Gastroesophageal sphincter (tissue), 3 donors: Measurements from ENCODE around the gene FBLN1.

Experiments
- CTCF ChIP-seq, 4 experiments: fragments of 200-600 bp in 2 of 4; fragments of 450-650 bp in 2 of 4; sonication (generic) in 1 of 4; IDR thresholded peaks; one replicate each; pipeline ENCODE4 v1.5.1; 2017 to 2019; ENCODE audit warnings: antibody characterized with exemption in 4 of 4, mild to moderate bottlenecking in 2 of 4, moderate library complexity in 2 of 4
- EP300 ChIP-seq: sonication (generic); formaldehyde crosslinking; IDR thresholded peaks from one replicate; pipeline ENCODE4 v1.6.1; 2017; ENCODE audit warnings: antibody characterized with exemption, mild to moderate bottlenecking
- POLR2A ChIP-seq, 2 donors: fragments of 450-650 bp; IDR thresholded peaks; one replicate each; pipeline ENCODE4 v1.6.1; 2017; ENCODE audit warnings: antibody characterized with exemption in 2 of 2, mild to moderate bottlenecking in 2 of 2, moderate library complexity in 1 of 2
- POLR2AphosphoS5 ChIP-seq: sonication (generic); formaldehyde crosslinking; IDR thresholded peaks from one replicate; pipeline ENCODE4 v1.6.1; 2017; ENCODE audit warnings: antibody characterized with exemption

- no peak for TF ChIP-seq CTCF (IDR thresholded peaks at IDR 0.05)
- no peak for TF ChIP-seq POLR2AphosphoS5
- no peak for TF ChIP-seq POLR2A (IDR thresholded peaks at IDR 0.05)
- TF ChIP-seq EP300: no peak
Observed at GRCh38 chr22:45462034-45462655, 40.5 kb upstream of the FBLN1 start.
